ENCODE data around the gene SMIM12.
"Not testable (repeated sequence)": the region's sequence is repeated elsewhere in the genome, so short reads cannot be mapped to it uniquely, and the experiment has no call there.

The SMIM12 gene

GRCh38 chr1:34842073-34842472, 17.5 kb downstream of the SMIM12 start:
- DNase-seq: no peak

GRCh38 chr1:34840426-34840825, 19.1 kb downstream of the SMIM12 start:
- DNase-seq: no peak

DNA sequence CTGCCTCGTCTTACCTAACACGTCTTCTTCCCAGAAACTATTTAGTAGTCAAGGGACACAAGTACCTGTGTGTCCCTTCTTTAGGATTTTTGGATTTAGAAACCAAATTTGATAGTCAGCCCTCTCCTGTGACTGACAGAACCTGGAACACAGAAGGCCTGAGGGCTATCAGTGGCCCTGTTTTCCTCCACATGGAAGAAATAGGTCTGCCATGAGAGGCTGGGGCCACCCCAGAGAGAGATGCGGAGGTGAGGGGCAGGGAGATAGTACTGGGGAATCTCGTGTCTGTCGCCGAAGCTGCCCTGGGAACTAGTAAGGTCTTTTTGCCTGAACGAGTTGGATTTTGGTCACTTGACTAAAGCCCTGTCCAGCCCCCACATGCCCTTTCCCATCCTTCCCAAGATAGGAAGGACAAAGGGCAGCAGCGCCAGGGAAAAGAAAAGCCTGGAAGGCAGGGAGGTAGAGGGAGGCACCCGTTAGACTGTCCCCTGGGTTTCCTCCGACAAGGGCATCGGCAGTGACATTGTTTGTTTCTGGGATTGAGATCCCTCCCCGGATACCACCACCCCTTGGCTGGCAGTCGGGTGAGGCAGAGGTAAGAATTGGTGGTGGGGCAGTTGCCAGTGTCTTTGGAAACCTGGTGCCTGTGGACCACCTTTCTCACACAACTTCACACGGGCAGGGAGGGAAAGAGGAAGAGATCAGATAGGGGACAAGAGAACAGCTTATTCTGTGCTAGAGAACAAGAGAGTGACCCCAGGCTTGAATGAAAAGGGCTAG, 19.8 kb downstream of the SMIM12 start:
- DNase-seq: no peak

DNA sequence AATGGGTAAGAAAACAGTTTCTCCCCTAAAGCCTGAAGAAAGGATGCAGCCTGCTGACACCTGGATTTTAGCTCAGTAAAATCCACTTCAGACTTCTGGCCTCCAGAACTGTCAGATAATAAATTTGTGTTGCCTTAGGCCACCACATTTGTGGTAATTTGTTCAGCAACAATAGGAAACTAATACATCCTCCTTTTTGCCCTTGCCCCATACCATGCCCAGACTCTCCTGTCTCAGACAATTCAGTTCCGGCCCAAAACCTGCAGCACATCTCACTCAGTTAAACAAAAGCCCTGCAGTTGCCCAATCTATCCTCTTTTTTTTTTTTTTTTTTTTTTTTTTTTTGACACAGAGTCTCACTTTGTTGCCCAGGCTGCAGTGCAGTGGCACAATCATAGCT, 25.8 kb downstream of the SMIM12 start:
- no peak for DNase-seq

DNA sequence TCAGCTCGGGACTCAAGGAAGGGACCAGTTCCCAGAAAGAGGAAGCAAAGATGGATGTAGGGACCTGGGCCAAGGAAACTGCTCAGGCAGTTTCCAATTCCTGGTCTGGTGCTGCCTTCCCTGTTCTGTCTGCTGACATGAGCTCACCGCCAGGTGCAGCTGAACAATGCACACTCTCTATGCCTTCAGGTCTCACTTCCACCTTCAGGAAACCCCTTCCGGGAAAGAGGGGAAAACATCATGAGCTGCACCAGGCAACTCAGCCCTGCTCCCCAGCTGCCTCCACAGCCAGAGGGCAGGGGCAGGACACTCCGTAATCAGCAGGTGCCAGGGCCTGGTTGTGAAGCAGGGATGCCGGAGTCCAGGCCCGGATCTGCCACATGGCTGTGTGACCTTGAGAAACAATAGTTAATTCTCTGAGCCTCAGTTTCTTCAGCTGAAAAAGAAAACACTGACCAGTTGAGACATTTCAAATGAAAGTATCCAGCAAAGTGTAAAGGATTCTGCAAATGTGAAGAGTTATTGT, 27.8 kb downstream of the SMIM12 start:
- DNase-seq: no peak

GRCh38 chr1:34829250-34829649, 30.3 kb downstream of the SMIM12 start:
- no peak for DNase-seq

GRCh38 chr1:34828611-34829010, 30.9 kb downstream of the SMIM12 start:
- DNase-seq: no peak

DNA sequence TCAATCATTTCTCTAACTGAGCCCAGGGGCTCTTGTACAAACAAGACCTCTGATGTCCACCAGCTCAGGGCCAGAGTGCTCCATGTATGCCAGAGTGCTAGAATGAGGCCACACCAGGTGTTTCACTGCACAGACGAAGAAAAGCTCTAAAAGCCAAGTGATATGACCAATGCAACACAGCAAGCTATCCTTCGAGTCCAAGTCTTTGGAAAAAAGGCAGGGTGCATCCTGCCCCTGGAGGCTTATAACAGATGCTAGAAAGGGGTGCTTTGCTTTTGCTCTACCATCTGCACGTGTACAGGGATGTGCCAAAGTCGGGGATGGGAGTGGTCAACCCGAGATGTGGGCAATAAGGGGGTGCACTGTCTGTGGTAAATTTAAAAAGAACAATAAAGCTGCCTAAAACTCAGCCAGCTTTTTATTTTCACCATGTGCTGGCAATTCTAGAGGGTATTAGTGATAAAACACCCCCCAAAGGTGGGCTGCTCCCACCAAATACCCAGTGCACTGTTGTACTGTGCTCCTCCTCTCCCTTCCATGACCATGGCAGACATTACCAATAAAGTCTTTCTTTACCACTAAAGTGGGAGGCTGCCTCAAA, 32.1 kb downstream of the SMIM12 start:
- no peak for DNase-seq

- DNase-seq: no peak
Observed at GRCh38 chr1:34825455-34826091, 34.0 kb downstream of the SMIM12 start.

DNA sequence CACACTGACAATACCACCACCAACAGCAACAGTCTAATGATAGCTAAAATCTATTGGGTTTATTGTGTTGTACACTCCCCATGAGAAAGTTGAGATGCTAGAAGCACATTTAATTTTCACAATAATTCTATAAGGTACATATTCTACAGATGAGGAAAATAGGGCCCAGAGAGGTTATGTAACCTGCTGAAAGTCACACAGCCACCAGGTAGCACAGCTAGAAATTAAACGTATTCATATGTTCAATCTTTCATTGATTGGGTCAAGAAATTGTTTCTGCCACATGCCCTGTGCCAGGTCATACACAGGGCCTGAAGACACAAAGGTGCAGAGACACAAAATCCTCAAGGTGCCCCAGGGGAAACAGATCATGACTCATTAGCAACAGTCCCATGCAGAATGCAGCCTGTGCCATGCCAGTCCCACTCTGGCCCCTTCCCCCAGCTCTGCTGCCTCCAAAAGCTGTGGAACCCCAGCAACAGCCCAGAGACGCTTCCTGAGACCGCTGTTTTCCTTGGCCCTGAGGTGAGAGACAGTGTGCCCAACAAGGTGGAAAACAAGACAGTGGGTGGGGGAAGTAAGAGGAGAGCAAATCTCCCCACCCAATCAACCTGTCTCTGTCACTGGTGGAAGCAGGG, 34.6 kb downstream of the SMIM12 start:
- DNase-seq: no peak

GRCh38 chr1:34822202-34822601, 37.3 kb downstream of the SMIM12 start:
- no peak for DNase-seq

GRCh38 chr1:34818862-34819261, 40.7 kb downstream of the SMIM12 start:
- DNase-seq: not testable (repeated sequence)

DNA sequence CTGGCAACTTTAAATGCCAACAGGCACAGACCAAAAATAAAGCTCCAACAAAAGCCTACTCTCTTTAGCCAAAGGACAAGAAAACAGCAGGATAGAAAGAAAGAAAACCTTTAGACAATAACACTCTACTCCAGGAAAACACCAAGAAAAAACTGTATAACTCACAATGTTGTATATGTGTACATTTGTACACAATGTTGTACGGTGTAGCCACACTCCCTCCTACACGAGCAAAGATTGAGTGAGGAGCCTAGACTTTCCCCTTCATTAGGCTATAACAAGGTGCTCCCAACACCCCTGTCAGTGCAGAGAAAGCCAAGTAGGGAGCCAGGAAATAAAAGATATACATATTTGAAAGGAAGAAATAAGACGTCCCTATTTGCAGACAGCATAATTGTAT, 42.8 kb downstream of the SMIM12 start:
- DNase-seq: no peak

GRCh38 chr1:34816332-34816731, 43.2 kb downstream of the SMIM12 start:
- no peak for DNase-seq

DNA sequence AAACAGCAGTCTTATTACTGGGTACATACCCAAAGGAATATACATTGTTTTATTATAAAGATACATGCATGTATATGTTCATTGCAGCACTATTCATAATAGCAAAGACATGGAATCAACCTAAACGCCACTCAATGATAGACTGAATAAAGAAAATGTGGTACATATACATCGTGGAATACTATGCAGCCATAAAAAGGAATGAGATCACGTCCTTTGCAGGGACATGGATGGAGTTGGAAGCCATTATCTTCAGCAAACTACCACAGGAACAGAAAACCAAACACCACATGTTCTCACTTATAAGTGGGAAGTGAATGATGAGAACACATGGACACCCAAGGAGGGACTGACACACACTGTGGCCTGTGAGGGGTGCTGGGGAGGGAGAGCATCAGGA, 48.8 kb downstream of the SMIM12 start:
- not testable (repeated sequence) for DNase-seq

DNA sequence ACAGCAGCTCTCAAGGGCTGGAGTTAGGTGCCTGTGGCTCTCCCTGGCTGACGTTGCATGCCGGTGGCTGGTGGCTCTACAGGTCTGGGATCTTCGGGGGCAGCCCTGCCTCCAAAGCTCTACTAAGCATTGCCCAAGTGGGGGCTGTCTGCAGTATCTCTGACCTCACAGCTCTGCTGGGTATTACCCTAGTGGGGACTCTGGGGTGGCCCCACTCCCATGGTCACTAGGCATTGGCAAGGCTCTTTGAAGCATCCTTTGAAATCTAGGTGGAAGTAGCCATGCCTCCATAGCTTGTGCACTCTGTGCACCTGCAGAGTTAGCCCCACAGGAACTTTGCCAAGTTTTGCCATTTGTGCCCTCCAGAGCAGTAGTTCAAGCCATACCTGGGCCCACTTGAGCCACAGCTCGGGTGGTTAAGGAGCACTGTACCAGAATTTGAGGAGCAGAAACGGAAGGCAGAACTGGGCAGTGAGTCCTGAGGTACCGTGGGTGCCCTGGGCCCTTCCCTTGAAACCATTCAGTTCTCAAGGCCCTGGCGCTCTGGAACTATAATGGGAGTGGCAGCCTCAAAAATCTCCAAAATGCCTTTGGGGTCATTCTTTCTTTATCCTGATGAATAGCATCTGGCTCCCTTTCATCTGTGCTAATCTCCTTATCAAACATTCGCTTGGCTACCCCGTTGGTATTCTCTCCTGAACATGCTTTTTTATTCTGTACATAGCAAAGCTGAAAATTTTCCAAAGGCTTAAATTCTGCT, 51.3 kb downstream of the SMIM12 start:
- no peak for DNase-seq

DNA sequence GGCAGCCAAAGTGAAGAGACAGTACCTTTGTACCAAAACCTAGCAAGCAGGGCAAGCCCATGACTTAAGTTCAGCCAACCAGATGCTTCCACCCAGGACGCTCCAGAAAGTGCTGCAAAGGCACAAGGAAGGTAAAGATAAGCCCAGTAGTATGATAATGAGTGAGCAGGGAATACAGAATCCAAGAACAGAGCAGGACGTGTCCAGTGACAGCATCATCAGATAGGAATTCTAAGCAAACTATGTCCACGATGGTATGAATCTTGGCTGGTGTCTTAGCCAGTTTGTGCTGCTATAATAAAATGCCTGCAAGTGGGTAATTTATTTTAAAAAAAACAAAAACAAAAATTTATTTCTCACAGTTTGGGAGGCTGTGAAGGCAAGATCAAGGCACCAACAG, 53.2 kb downstream of the SMIM12 start:
- no peak for DNase-seq

DNA sequence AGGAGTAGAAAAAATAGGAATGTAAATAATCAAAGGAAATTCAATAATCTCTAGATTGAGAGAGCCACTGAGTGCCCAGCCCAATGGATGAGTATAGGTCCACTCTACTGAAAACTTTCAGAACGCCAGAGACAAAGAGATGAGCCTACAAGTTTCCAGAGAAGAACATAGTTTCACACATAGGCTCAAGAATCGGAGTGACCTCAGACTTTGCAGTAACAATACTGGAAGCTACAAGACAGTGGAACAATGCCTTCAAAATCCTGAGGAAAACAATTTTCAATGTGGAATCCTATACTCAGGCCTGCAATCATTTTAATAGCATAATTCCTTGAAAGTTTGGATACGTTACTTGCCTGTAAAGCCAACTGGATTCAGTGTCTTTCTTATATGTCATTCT, 55.8 kb downstream of the SMIM12 start:
- DNase-seq: no peak

Measured in NCI-H2029 treated with DMSO at 0.1 percent for 48 hours (cell line).